GM12878 (cell line): ENCODE data around the gene TFAM. TPM values are rescaled to one million over a fixed set of nuclear protein-coding genes. Genes with fewer than 3 reads are reported as not detected.

ENCODE experiments used
- ATAC-seq: fragments of 200-7000 bp; cut with Tn5 transposase; 3 replicates; pipeline ENCODE4 v1.9.1; 2020; ENCODE audit warnings: mild to moderate bottlenecking, moderate library complexity
- BruUV-seq: library from RNA; stranded (reverse); fragments of 400-500 nt; replicated peaks from 2 replicates; lab custom pipeline; 2021; lab: Mats Ljungman, UMichigan
- CTCF ChIA-PET: fragments of 300-600 bp; sonication (Branson Sonifier 250); formaldehyde crosslinking; extraction: SDS; loops from one replicate; lab custom pipeline; 2021; ENCODE audit warnings: inconsistent platforms; lab: Yijun Ruan, JAX
- POLR2A ChIA-PET: fragments of 350-600 bp; formaldehyde crosslinking; extraction: SDS; loops from one replicate; lab custom pipeline; 2021; ENCODE audit warnings: inconsistent platforms; lab: Charles Lee
- RAD21 ChIA-PET: fragments of 300-600 bp; sonication (Branson Sonifier 250); formaldehyde crosslinking; loops from one replicate; lab custom pipeline; 2023; ENCODE audit warnings: antibody characterized with exemption; ENCODE audit not compliant: unreplicated experiment; lab: Charles Lee
- SMC1A ChIA-PET: fragments of 300-600 bp; sonication (Branson Sonifier 250); formaldehyde crosslinking; loops from one replicate; lab custom pipeline; 2023; ENCODE audit not compliant: unreplicated experiment, uncharacterized antibody; lab: Charles Lee
- DNase-seq: peaks from one replicate; pipeline ENCODE4 v3.0.0-alpha.2; 2011; ENCODE audit warnings: low read depth, low spot score
- FAIRE-seq: peaks from 3 replicates; lab custom pipeline; 2011; peaks lifted over from hg19 to GRCh38; lab: Jason Lieb, UNC
- H2AFZ ChIP-seq: 2 replicates; pipeline ENCODE4 v1.6.0; 2011; ENCODE audit warnings: low read depth, low read length, control low read depth; ENCODE audit not compliant: control insufficient read depth
- H3K27ac ChIP-seq: 2 replicates; pipeline ENCODE4 v1.5.1; 2011; ENCODE audit warnings: control low read depth; ENCODE audit not compliant: control insufficient read depth, insufficient read depth
- H3K27me3 ChIP-seq, 2 experiments: replicated peaks in 1 of 2; 2 replicates each; pipeline versions ENCODE4 v1.6.0 to v1.6.1; 2011; ENCODE audit warnings: low read length in 1 of 2; ENCODE audit not compliant: control insufficient read depth in 2 of 2, insufficient read depth in 2 of 2
- H3K36me3 ChIP-seq, 2 experiments: 2 replicates each; pipeline ENCODE4 v1.5.1; 2011; ENCODE audit warnings: low read length in 1 of 2; ENCODE audit not compliant: control insufficient read depth in 2 of 2, insufficient read depth in 2 of 2
- H3K4me1 ChIP-seq: 2 replicates; pipeline ENCODE4 v1.6.1; 2011; ENCODE audit warnings: mild to moderate bottlenecking, low read length, moderate library complexity, mixed read lengths; ENCODE audit not compliant: control insufficient read depth, insufficient read depth
- H3K4me2 ChIP-seq: 2 replicates; pipeline ENCODE4 v1.6.0; 2011; ENCODE audit warnings: control low read depth; ENCODE audit not compliant: control insufficient read depth, insufficient read depth
- H3K4me3 ChIP-seq: fragments of 200-600 bp; sonication (generic); 2 replicates; pipeline ENCODE4 v1.5.1; 2016
- H3K79me2 ChIP-seq: 2 replicates; pipeline ENCODE4 v1.6.0; 2011; ENCODE audit warnings: low read length; ENCODE audit not compliant: control insufficient read depth, insufficient read depth
- H3K9ac ChIP-seq: 2 replicates; pipeline ENCODE4 v1.8.0; 2011; ENCODE audit warnings: low read length, control low read depth, mixed read lengths; ENCODE audit not compliant: control insufficient read depth, insufficient read depth
- H3K9me3 ChIP-seq: replicated peaks from 3 replicates; pipeline ENCODE4 v1.5.1; 2011; ENCODE audit warnings: mild to moderate bottlenecking, low read length; ENCODE audit not compliant: control insufficient read depth, insufficient read depth
- H4K20me1 ChIP-seq: 2 replicates; pipeline ENCODE4 v1.6.0; 2011; ENCODE audit not compliant: control insufficient read depth, insufficient read depth
- CBX5 ChIP-seq: sonication (generic); IDR thresholded peaks from 2 replicates; pipeline ENCODE4 v1.6.1; 2016; ENCODE audit warnings: low read depth, moderate library complexity, mild to moderate bottlenecking, inconsistent platforms
- CREM ChIP-seq: IDR thresholded peaks from 2 replicates; pipeline ENCODE4 v1.6.1; 2014; ENCODE audit warnings: antibody characterized with exemption, low read depth
- EED ChIP-seq: sonication (generic); IDR thresholded peaks from 2 replicates; pipeline ENCODE4 v1.6.1; 2016; ENCODE audit warnings: antibody characterized with exemption, low read depth
- GATAD2B ChIP-seq: fragments of 450-650 bp; conservative IDR thresholded peaks from 2 replicates; pipeline ENCODE4 v1.6.1; 2017; ENCODE audit warnings: low read depth, mild to moderate bottlenecking, moderate library complexity
- NR2C1 ChIP-seq: fragments of 450-650 bp; IDR thresholded peaks from 2 replicates; pipeline ENCODE4 v1.6.1; 2017; ENCODE audit warnings: antibody characterized with exemption, mild to moderate bottlenecking, moderate library complexity
- POLR2AphosphoS5 ChIP-seq: IDR thresholded peaks from 2 replicates; pipeline ENCODE4 v1.6.1; 2011; ENCODE audit warnings: mild to moderate bottlenecking, low read length, inconsistent platforms
- PRDM15 ChIP-seq: fragments of 450-650 bp; formaldehyde crosslinking; IDR thresholded peaks from 2 replicates; pipeline ENCODE4 v1.4.0; 2020; ENCODE audit warnings: mild to moderate bottlenecking, moderate library complexity
- SKIL ChIP-seq: fragments of 450-650 bp; IDR thresholded peaks from 2 replicates; pipeline ENCODE4 v1.6.1; 2017; ENCODE audit warnings: mild to moderate bottlenecking, low read depth, inconsistent platforms; ENCODE audit not compliant: poor library complexity, severe bottlenecking
- SMC3 ChIP-seq: IDR thresholded peaks from 2 replicates; pipeline ENCODE4 v1.6.1; 2011; ENCODE audit warnings: low read length, improper control_type of control experiment, borderline replicate concordance
- SREBF2 ChIP-seq: IDR thresholded peaks from 2 replicates; pipeline ENCODE4 v1.6.1; 2012; ENCODE audit warnings: mild to moderate bottlenecking, low read length
- TCF3 ChIP-seq: IDR thresholded peaks from 2 replicates; pipeline ENCODE4 v1.6.1; 2012; ENCODE audit warnings: low read depth, mild to moderate bottlenecking, low read length, borderline replicate concordance; ENCODE audit not compliant: insufficient read depth
- ZNF207 ChIP-seq: fragments of 450-650 bp; IDR thresholded peaks from 2 replicates; pipeline ENCODE4 v1.6.1; 2014; ENCODE audit warnings: antibody characterized with exemption, mild to moderate bottlenecking, borderline replicate concordance
- ZNF274 ChIP-seq: IDR thresholded peaks from one replicate; pipeline ENCODE4 v1.8.0; 2011; ENCODE audit not compliant: insufficient read length, insufficient read depth
- ZNF384 ChIP-seq: IDR thresholded peaks from 2 replicates; pipeline ENCODE4 v1.6.1; 2012; ENCODE audit warnings: low read depth, mild to moderate bottlenecking, low read length, improper control_type of control experiment, borderline replicate concordance
- ZZZ3 ChIP-seq: IDR thresholded peaks from 2 replicates; pipeline ENCODE4 v1.6.1; 2011; ENCODE audit warnings: low read depth; ENCODE audit not compliant: control insufficient read depth, insufficient read length
- WGBS: methylation state at CpG from one replicate; pipeline ENCODE4 v1.1.6; 2016; ENCODE audit warnings: low lambda C conversion rate; ENCODE audit not compliant: insufficient replicate concordance, insufficient coverage; ENCODE audit errors: missing lambda C conversion rate; 5-methylcytosine and 5-hydroxymethylcytosine counted together
- in situ Hi-C: fragments of 300-500 bp; cut with MboI; formaldehyde crosslinking; loops from 9 replicates; pipeline ENCODE4 v1.14.3; 2018; ENCODE audit warnings: mixed read lengths
- intact Hi-C: fragments of 100-400 bp; cut with micrococcal nuclease; formaldehyde crosslinking; loops from one replicate; pipeline ENCODE4 v1.14.2; 2022; ENCODE audit not compliant: unreplicated experiment
- polyA plus RNA-seq, 11 experiments: library from polyadenylated mRNA; depleted of rRNA in 4 of 11; unstranded in 6 of 11; stranded (reverse) in 5 of 11; fragments of >200 nt; fragmentation: Nextera tagmentation in 4 of 11; fragmentation: Illumina TruSeq in 1 of 11; extraction: Ambion mirVana in 4 of 11; extraction: Trizol in 1 of 11; gene quantifications; 1 replicate in 1 of 11; 2 replicates in 10 of 11; pipeline versions ENCODE4 v1.2.1 to v1.2.3, GENCODE V29; 2011 to 2016; ENCODE audit warnings: inconsistent platforms in 2 of 11, missing spikeins in 2 of 11, low read depth in 1 of 11
- total RNA-seq, 4 experiments: library from RNA; depleted of rRNA in 3 of 4; stranded (reverse); fragments of >200 nt in 3 of 4; fragmentation: Illumina TruSeq in 1 of 4; extraction: Trizol in 1 of 4; gene quantifications; 2 replicates each; pipeline versions ENCODE4 v1.2.1 to v1.2.3, GENCODE V29; 2013 to 2021
- TF ChIP-seq, protein P1 (sequence below): IDR thresholded peaks from 2 replicates; pipeline ENCODE4 v1.6.1; 2012; ENCODE audit warnings: low read depth, low read length, improper control_type of control experiment

TFAM gene
- total and polyA plus RNA-seq, 10 of the 15 experiments (the other 5 are each of a cell fraction or from before 2014, with no cell fraction given): 44.9 to 135 (median 93.3) TPM

DNA sequence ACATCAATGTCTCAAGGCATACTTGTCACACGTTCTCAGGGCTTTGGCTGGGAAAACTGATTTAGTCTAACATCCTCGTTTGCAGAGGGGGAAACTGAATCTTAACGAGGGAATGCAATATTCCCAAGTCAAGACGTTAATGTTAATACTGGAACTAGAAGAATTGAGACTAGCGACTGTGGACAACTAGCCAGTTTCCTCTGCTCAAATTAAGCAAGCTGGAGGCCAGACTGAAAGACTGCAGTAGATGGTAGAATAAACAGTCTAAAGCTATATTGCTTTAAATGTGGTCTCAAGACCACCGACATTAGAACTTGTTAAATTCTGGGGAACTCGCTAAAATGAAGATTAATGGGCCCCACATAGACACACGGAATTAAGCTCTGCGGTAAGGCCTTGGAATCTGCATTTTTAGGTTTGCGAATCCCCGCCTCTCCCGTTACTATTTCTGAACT lies 639 bp upstream of the TFAM start (continued):
- TF ChIP-seq POLR2AphosphoS5: 0 out of 2 replicates have a peak, but pooled peaks have one; percentile 14

- H3K27me3 ChIP-seq: no peaks in the 10 kb centered on the region
- 2% methylated on average over 15 of the region's 15 CpGs for WGBS
- H3K27ac ChIP-seq: peak overlapping the region; percentile 88
- peak overlapping the region; percentile 90 for H2AFZ ChIP-seq
- peaks cover 41% of the 10 kb centered on the region for H3K79me2 ChIP-seq
- BruUV-seq: TSS peak; percentile 66
- no peaks in the 10 kb centered on the region for H4K20me1 ChIP-seq
- SMC1A ChIA-PET: interaction anchor here (0.6 to 5.2 kb wide), 13 partner anchors 9 to 208 kb away, joined by 3 to 58 read pairs (median 3); partner anchors contain the start of gene CISD1
- ATAC-seq: peak; percentile 8
- peak overlapping the region; percentile 85 for H3K4me3 ChIP-seq
- no peak for FAIRE-seq
- no peaks in the 10 kb centered on the region for H3K9me3 ChIP-seq
- peaks cover 0 to 14% of the 10 kb centered on the region in 2 experiments; a peak in 2 of 4 replicates for H3K36me3 ChIP-seq
- intact Hi-C loops (loop anchor here (1.0 to 10.0 kb wide), 4 partner anchors 51 to 1969 kb away; no protein-coding TSS in a partner anchor), in situ Hi-C loops (loop anchor here (10.0 kb wide), 1 partner anchor 211 kb away; no protein-coding TSS in a partner anchor)
- H3K9ac ChIP-seq: peak overlapping the region; percentile 92
- peaks cover 5% of the 10 kb centered on the region for H3K4me1 ChIP-seq
- TF ChIP-seq TCF3 (no peak), ZNF274 (no peak), PRDM15 (CRISPR knock-in tag) (no peak), NR2C1 (no peak), CBX5 (no peak), ZNF384 (no peak), SMC3 (no peak), ZNF207 (no peak), EED (no peak), SKIL (no peak), GATAD2B (no peak), SREBF2 (no peak), CREM (no peak), ZZZ3 (no peak), POLR2AphosphoS5 (no peak)
- TF ChIP-seq, protein P1, sequence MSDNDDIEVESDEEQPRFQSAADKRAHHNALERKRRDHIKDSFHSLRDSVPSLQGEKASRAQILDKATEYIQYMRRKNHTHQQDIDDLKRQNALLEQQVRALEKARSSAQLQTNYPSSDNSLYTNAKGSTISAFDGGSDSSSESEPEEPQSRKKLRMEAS: no peak
- CTCF ChIA-PET: interaction anchor here (0.6 to 5.7 kb wide), 6 partner anchors 17 to 94 kb away, joined by 3 to 67 read pairs (median 4); partner anchors contain the start of gene UBE2D1
- POLR2A ChIA-PET: interaction anchor here (0.9 to 2.3 kb wide), 3 partner anchors 40 to 85 kb away, joined by 3 to 10 read pairs (median 6); partner anchors contain the start of gene UBE2D1
- no peak for DNase-seq
- RAD21 ChIA-PET: interaction anchor here (1.1 to 4.1 kb wide), 5 partner anchors 82 to 119 kb away, joined by 3 to 41 read pairs (median 8); partner anchors contain the start of gene CISD1
- H3K4me2 ChIP-seq: peak overlapping the region; percentile 68
Measured at GRCh38 chr10:58385784-58386112, 538 bp downstream of the TFAM start.
